ENCODE measurements around the gene MEGF11.

- TF ChIP-seq CTCF (IDR thresholded peaks at IDR 0.05; ENCODE audit: insufficient read depth, low read length) (no peak), POLR2AphosphoS5 (IDR thresholded peaks at IDR 0.05; ENCODE audit: low read depth) (no peak), REST (IDR thresholded peaks at IDR 0.05; ENCODE audit: insufficient replicate concordance, low read depth) (no peak)
Measured at GRCh38 chr15:66107070-66107469, 146.5 kb downstream of the MEGF11 start.
